ENCODE measurements around the gene FBXO40. TPM values are rescaled to one million over a fixed set of nuclear protein-coding genes. Genes with fewer than 3 reads are reported as not detected.
"Not testable (repeated sequence)": the region's sequence is repeated elsewhere in the genome, so short reads cannot be mapped to it uniquely, and the experiment has no call there.

The FBXO40 gene
- total and polyA plus RNA-seq, 2 of the 8 experiments (the other 6 are each of a cell fraction or from before 2014, with no cell fraction given), result 0.03 TPM; not detected in 1

DNA sequence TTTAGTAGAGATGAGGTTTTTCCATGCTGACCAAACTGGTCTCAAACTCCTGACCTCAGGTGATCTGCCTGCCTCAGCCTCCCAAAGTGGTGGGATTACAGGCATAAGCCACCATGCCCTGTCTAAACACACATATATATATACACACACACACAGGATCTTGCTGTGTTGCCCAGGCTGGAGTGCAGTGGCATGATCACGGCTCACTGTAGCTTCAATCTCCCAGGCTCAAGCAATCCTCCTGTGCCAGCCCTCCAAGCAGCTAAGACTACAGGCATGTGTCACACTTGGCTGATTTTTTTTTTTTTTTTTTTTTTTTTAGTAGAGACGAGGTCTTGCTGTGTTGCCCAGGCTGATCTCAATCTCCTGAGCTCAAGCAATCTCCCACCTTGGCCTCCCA is 6.7 kb downstream of the FBXO40 start:
- H3K9ac ChIP-seq (replicated peaks in 1 of 4; ENCODE audit: extremely low read depth in 1 of 4, low read depth in 3 of 4, low read length in 3 of 4); H3K4me1 ChIP-seq (replicated peaks in 1 of 4; ENCODE audit: control insufficient read depth in 3 of 4, insufficient read depth in 4 of 4, low read length in 3 of 4); FAIRE-seq; POLR2A ChIA-PET (ENCODE audit: partially characterized antibody); H3K9me3 ChIP-seq (ENCODE audit: insufficient read depth in 2 of 2, low read depth in 1 of 2, low read length in 1 of 2); H3K4ac ChIP-seq (replicated peaks; ENCODE audit: insufficient read length, low read depth, low read length); H4K8ac ChIP-seq (ENCODE audit: extremely low read depth, insufficient read depth, low read length); H3K18ac ChIP-seq (ENCODE audit: extremely low read depth, low read length); H4K20me1 ChIP-seq (replicated peaks in 1 of 2; ENCODE audit: control insufficient read depth in 1 of 2, insufficient read depth in 2 of 2, low read length in 2 of 2); H3K27me3 ChIP-seq (replicated peaks in 1 of 4; ENCODE audit: control insufficient read depth in 3 of 4, extremely low read depth in 1 of 4, insufficient read depth in 3 of 4, low read length in 3 of 4); H3K27ac ChIP-seq (ENCODE audit: low read depth, low read length); H3K79me1 ChIP-seq (ENCODE audit: low read depth, low read length); H3K23ac ChIP-seq (ENCODE audit: insufficient read length); H2BK120ac ChIP-seq (replicated peaks; ENCODE audit: low read depth, low read length); DNase-seq (ENCODE audit: low read depth in 1 of 2, low spot score in 2 of 2); H2AK5ac ChIP-seq (ENCODE audit: low read depth, low read length); H3K36me3 ChIP-seq (ENCODE audit: control insufficient read depth in 2 of 4, insufficient read depth in 4 of 4, low read length in 3 of 4); H3K79me2 ChIP-seq (ENCODE audit: control insufficient read depth in 1 of 2, insufficient read depth in 2 of 2, low read length in 2 of 2); H3K4me3 ChIP-seq (ENCODE audit: extremely low read depth in 1 of 4, insufficient read depth in 2 of 4, low read depth in 3 of 4, low read length in 4 of 4); H3K4me2 ChIP-seq (ENCODE audit: insufficient read depth in 1 of 2, low read depth in 2 of 2, low read length in 2 of 2); H4K91ac ChIP-seq (replicated peaks; ENCODE audit: insufficient read length, low read length); H3K14ac ChIP-seq (ENCODE audit: insufficient read length); H2BK5ac ChIP-seq (ENCODE audit: low read depth, low read length); H2AFZ ChIP-seq (ENCODE audit: low read length); H3K23me2 ChIP-seq (ENCODE audit: low read depth, low read length); H4K5ac ChIP-seq (ENCODE audit: insufficient read length, low read depth, low read length); H3K56ac ChIP-seq (replicated peaks; ENCODE audit: insufficient read length, low read depth, low read length): not testable (repeated sequence)
- Histone ChIP-seq H2BK15ac (ENCODE audit: low read length) (peak overlapping the region; percentile 62; the same call in 1 of the 2 replicates), H2BK20ac (ENCODE audit: low read length) (0 out of 2 replicates have a peak overlapping the region, but pooled peaks have one; percentile 81), H2BK12ac (ENCODE audit: low read depth, low read length) (peak overlapping the region; percentile 39; the same call in 1 of the 2 replicates)
- CTCF ChIA-PET (ENCODE audit: partially characterized antibody), result interaction anchor here (0.7 kb wide), 1 partner anchor 857 kb away, joined by 3 read pairs; no protein-coding TSS in a partner anchor
- 90% methylated on average over 2 of the region's 2 CpGs; no CpG with 5 or more reads in 1 of the 2 experiments for WGBS, 2 experiments (ENCODE audit: extremely low coverage in 1 of 2, insufficient coverage in 1 of 2, insufficient read length in 1 of 2, insufficient replicate concordance in 2 of 2, low coverage in 1 of 2, low lambda C conversion rate in 2 of 2, missing lambda C conversion rate in 1 of 2)
